Endothelial cell of umbilical vein (primary cell): ENCODE measurements around the gene POU5F1. TPM values are rescaled to one million over a fixed set of nuclear protein-coding genes. Genes with fewer than 3 reads are reported as not detected.

Experiments
- BruUV-seq: library from RNA; stranded (reverse); fragments of 400-500 nt; replicated peaks from 2 replicates; lab custom pipeline; 2021; lab: Mats Ljungman, UMichigan
- CTCF ChIA-PET: fragments of 300-600, 350-600 bp; sonication (Branson Sonifier 250); formaldehyde crosslinking; loops from one replicate; lab custom pipeline; 2021; ENCODE audit warnings: antibody characterized with exemption, inconsistent platforms; lab: Charles Lee
- POLR2A ChIA-PET: fragments of 300-600, 350-600 bp; sonication (Branson Sonifier 250); formaldehyde crosslinking; loops from one replicate; lab custom pipeline; 2021; ENCODE audit warnings: antibody characterized with exemption, inconsistent platforms; lab: Charles Lee
- DNase-seq: peaks from one replicate; pipeline ENCODE4 v3.0.0-alpha.2; 2011; ENCODE audit warnings: low read depth, low spot score
- FAIRE-seq: peaks from 2 replicates; lab custom pipeline; 2011; peaks lifted over from hg19 to GRCh38; lab: Jason Lieb, UNC
- H2AFZ ChIP-seq: 2 replicates; pipeline ENCODE4 v1.6.0; 2012; ENCODE audit warnings: low read depth, low read length, control low read depth, inconsistent platforms
- H3K27ac ChIP-seq: 2 replicates; pipeline ENCODE4 v1.5.1; 2011; ENCODE audit warnings: low read depth, mild to moderate bottlenecking, control low read depth, low read length, moderate library complexity; ENCODE audit not compliant: insufficient read depth
- H3K27me3 ChIP-seq, 2 experiments: 2 replicates each; pipeline versions ENCODE4 v1.6.0 to v1.6.1; 2011; ENCODE audit warnings: low read length in 2 of 2, mixed read lengths in 1 of 2; ENCODE audit not compliant: control insufficient read depth in 2 of 2, insufficient read depth in 2 of 2
- H3K36me3 ChIP-seq, 2 experiments: 2 replicates in 1 of 2; 3 replicates in 1 of 2; pipeline ENCODE4 v1.5.1; 2011; ENCODE audit warnings: low read length in 2 of 2, mild to moderate bottlenecking in 1 of 2, moderate library complexity in 1 of 2; ENCODE audit not compliant: control insufficient read depth in 2 of 2, insufficient read depth in 2 of 2; ENCODE audit errors: extremely low read depth in 1 of 2
- H3K4me1 ChIP-seq: 3 replicates; pipeline ENCODE4 v1.5.1; 2011; ENCODE audit warnings: mild to moderate bottlenecking, low read length; ENCODE audit not compliant: control insufficient read depth, insufficient read depth; ENCODE audit errors: extremely low read depth
- H3K4me2 ChIP-seq: 2 replicates; pipeline ENCODE4 v1.6.1; 2011; ENCODE audit warnings: low read length, control low read depth, mixed read lengths; ENCODE audit not compliant: insufficient read depth
- H3K4me3 ChIP-seq, 3 experiments: fragments of 200-600 bp in 1 of 3; sonication (generic), shearing (Covaris generic) in 1 of 3; replicated peaks in 1 of 3; 2 replicates each; pipeline ENCODE4 v1.5.1; 2011 to 2016; ENCODE audit warnings: control low read depth in 3 of 3, low read length in 3 of 3, mild to moderate bottlenecking in 2 of 3, inconsistent platforms in 1 of 3, low read depth in 1 of 3, moderate library complexity in 1 of 3; ENCODE audit not compliant: insufficient read depth in 1 of 3
- H3K79me2 ChIP-seq: 2 replicates; pipeline ENCODE4 v1.6.0; 2012; ENCODE audit warnings: low read length, inconsistent platforms; ENCODE audit not compliant: control insufficient read depth, insufficient read depth
- H3K9ac ChIP-seq: replicated peaks from 2 replicates; pipeline ENCODE3; 2011; ENCODE audit warnings: low read length, control low read depth; ENCODE audit not compliant: insufficient read depth; ENCODE audit errors: extremely low read depth
- H3K9me1 ChIP-seq: replicated peaks from 3 replicates; pipeline ENCODE4 v1.6.0; 2011; ENCODE audit warnings: mild to moderate bottlenecking, low read length; ENCODE audit not compliant: control insufficient read depth, insufficient read depth; ENCODE audit errors: extremely low read depth
- H3K9me3 ChIP-seq: replicated peaks from 2 replicates; pipeline ENCODE4 v1.5.1; 2012; ENCODE audit warnings: low read length, inconsistent platforms; ENCODE audit not compliant: control insufficient read depth, insufficient read depth
- H4K20me1 ChIP-seq: replicated peaks from 2 replicates; pipeline ENCODE3; 2011; ENCODE audit warnings: mild to moderate bottlenecking, low read length; ENCODE audit not compliant: control insufficient read depth, insufficient read depth; ENCODE audit errors: extremely low read depth
- CTCF ChIP-seq, 2 donors: IDR thresholded peaks; 1 replicate in 1 of 2; 2 replicates in 1 of 2; pipeline ENCODE4 v1.5.1; 2011; ENCODE audit warnings: low read length in 2 of 2, mild to moderate bottlenecking in 2 of 2, moderate library complexity in 2 of 2, control low read depth in 1 of 2, inconsistent platforms in 1 of 2, low read depth in 1 of 2; ENCODE audit not compliant: insufficient read depth in 1 of 2; ENCODE audit errors: extremely low read depth in 1 of 2
- EZH2 ChIP-seq: IDR thresholded peaks from 2 replicates; pipeline ENCODE4 v1.6.1; 2012; ENCODE audit warnings: borderline replicate concordance, low read depth, mild to moderate bottlenecking, moderate library complexity, low read length, inconsistent platforms; ENCODE audit not compliant: severe bottlenecking
- FOS ChIP-seq: IDR thresholded peaks from 2 replicates; pipeline ENCODE4 v1.6.1; 2011; ENCODE audit warnings: mild to moderate bottlenecking, low read length, moderate library complexity, borderline replicate concordance; ENCODE audit not compliant: insufficient read depth
- GATA2 ChIP-seq: IDR thresholded peaks from 2 replicates; pipeline ENCODE4 v1.7.0; 2011; ENCODE audit warnings: low read depth, mild to moderate bottlenecking, moderate library complexity, mixed read lengths, low read length; ENCODE audit not compliant: insufficient read length, insufficient read depth
- JUN ChIP-seq: IDR thresholded peaks from 2 replicates; pipeline ENCODE4 v1.6.1; 2011; ENCODE audit warnings: borderline replicate concordance, low read depth; ENCODE audit not compliant: insufficient read length, insufficient read depth
- MYC ChIP-seq: IDR thresholded peaks from one replicate; pipeline ENCODE4 v1.6.1; 2011; ENCODE audit warnings: mild to moderate bottlenecking, low read depth, low read length
- POLR2A ChIP-seq: IDR thresholded peaks from 2 replicates; pipeline ENCODE4 v1.6.1; 2012; ENCODE audit warnings: low read depth, mild to moderate bottlenecking, control low read depth, low read length
- POLR2AphosphoS5 ChIP-seq: IDR thresholded peaks from 2 replicates; pipeline ENCODE4 v1.6.1; 2012; ENCODE audit warnings: low read depth, mild to moderate bottlenecking, control low read depth, low read length, moderate library complexity; ENCODE audit not compliant: insufficient read depth
- dilution Hi-C: fragments of 300-500 bp; cut with MboI; formaldehyde crosslinking; loops from one replicate; pipeline ENCODE4 v1.15.0; 2019; ENCODE audit warnings: low sequenced_read_pairs; ENCODE audit not compliant: extremely low pct_ligation_motif_present
- intact Hi-C: fragments of 100-400 bp; cut with micrococcal nuclease; formaldehyde crosslinking; loops from one replicate; pipeline ENCODE4 v1.10.0; 2022
- polyA plus RNA-seq, 4 experiments: library from polyadenylated mRNA; depleted of rRNA in 3 of 4; stranded (reverse) in 3 of 4; unstranded in 1 of 4; fragments of >200 nt; gene quantifications; 2 replicates each; pipeline versions ENCODE4 v1.2.1 to v1.2.3, GENCODE V29; 2011 to 2012; ENCODE audit warnings: missing spikeins in 1 of 4
- total RNA-seq: library from RNA; stranded (reverse); gene quantifications from 2 replicates; pipeline ENCODE4 v1.2.3, GENCODE V29; 2021
- TF ChIP-seq, protein P1 (sequence below): IDR thresholded peaks from 2 replicates; pipeline ENCODE4 v1.6.1; 2011; ENCODE audit not compliant: insufficient read depth, insufficient read length

Gene POU5F1
- total and polyA plus RNA-seq, 2 donors (not counting 3 experiments of a cell fraction or from before 2014, with no cell fraction given) = 0.63 TPM; not detected in 1

DNA sequence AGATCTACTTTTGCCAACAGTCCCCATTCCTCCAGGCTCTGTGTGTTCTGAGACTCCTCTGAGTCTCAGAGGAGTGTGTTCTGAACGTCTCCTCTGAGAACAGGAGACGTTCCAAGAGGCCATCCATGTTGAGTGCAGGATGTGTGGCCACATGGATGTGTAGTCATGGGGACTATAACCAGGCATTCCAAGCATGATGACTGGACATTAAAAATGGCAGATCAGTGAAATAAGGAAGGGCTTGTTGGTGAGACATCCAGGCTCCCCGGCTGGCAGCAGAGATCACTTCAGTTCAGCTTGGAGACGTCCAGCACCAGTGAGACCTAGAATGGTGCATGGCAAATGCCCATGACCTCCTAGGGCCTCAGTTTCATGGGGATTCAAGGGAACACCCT lies 34.3 kb upstream of the POU5F1 start:
- no peaks in the 10 kb centered on the region for H3K9me1 ChIP-seq
- dilution Hi-C loops = no loop called here
- no TSS peak for BruUV-seq
- no peak overlapping the region for H3K27ac ChIP-seq
- DNase-seq (no peak), FAIRE-seq (no peak)
- TF ChIP-seq, protein P1, sequence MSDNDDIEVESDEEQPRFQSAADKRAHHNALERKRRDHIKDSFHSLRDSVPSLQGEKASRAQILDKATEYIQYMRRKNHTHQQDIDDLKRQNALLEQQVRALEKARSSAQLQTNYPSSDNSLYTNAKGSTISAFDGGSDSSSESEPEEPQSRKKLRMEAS = no peak
- TF ChIP-seq GATA2 (no peak), JUN (no peak)
- H4K20me1 ChIP-seq = no peaks in the 10 kb centered on the region
- H3K9me3 ChIP-seq = no peaks in the 10 kb centered on the region
- intact Hi-C loops = no loop called here
- H3K27me3 ChIP-seq = no peaks in the 10 kb centered on the region
- no peaks in the 10 kb centered on the region for H3K36me3 ChIP-seq
- no peak overlapping the region for H2AFZ ChIP-seq
- no peak overlapping the region for H3K4me3 ChIP-seq
- H3K9ac ChIP-seq = no peak overlapping the region
- H3K79me2 ChIP-seq = no peaks in the 10 kb centered on the region
- H3K4me1 ChIP-seq = peaks cover 14% of the 10 kb centered on the region
- no peak overlapping the region for H3K4me2 ChIP-seq
- CTCF ChIA-PET = interaction anchor here (15.1 kb wide), 1 partner anchor 161 kb away, joined by 233 read pairs; no protein-coding TSS in a partner anchor
- POLR2A ChIA-PET = interaction anchor here (0.7 kb wide), 1 partner anchor 280 kb away, joined by 7 read pairs; no protein-coding TSS in a partner anchor

DNA sequence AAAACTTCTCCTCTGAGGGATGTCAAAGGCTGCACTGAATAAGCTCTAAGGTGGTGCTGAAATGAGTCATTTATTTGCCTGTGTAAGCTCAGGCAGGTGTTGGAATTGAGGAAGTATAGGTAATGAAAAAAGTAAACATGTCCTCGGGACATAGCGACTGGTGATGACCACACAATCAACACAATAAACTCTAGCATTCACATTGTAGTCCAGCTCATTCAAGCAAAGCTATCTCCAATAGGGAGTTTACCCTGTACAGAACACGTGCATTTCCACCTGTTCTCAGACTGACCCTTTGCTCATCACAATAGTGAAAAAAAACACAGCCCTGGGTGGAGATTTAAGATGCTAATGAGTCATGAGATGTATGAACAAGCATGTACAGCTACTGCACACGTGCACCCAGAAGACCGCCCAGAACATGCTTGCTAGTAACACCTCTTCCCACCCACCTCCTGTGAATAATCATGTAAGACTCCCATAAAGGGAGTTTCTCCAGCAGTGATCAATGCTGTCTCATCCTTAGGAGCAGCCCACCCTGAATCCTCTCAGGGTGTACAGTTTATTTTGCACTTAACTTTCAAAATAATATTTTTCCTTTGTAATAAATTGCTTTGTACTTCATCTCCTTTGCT lies 33.0 kb upstream of the POU5F1 start:
- intact Hi-C loops = no loop called here

More for the DNA sequence above, 33.0 kb upstream of the POU5F1 start:
- H4K20me1 ChIP-seq = no peaks in the 10 kb centered on the region
- no peak for TF ChIP-seq MYC
- TF ChIP-seq CTCF (IDR thresholded peaks at IDR 0.05; ENCODE audit: extremely low read depth in 1 of 2, insufficient read depth in 1 of 2, low read depth in 1 of 2, low read length in 2 of 2) = no peak
- TF ChIP-seq EZH2 = no peak
- TF ChIP-seq JUN = no peak
- TF ChIP-seq, protein P1 = no peak
- TF ChIP-seq POLR2AphosphoS5 = no peak
- TF ChIP-seq POLR2A = no peak
- TF ChIP-seq FOS = no peak
- no peak for TF ChIP-seq GATA2
- no peaks in the 10 kb centered on the region for H3K27me3 ChIP-seq
- no peak overlapping the region for H2AFZ ChIP-seq
- FAIRE-seq = no peak
- H3K4me2 ChIP-seq = peak overlapping the region; percentile 88
- CTCF ChIA-PET = interaction anchor here (0.9 to 15.1 kb wide), 2 partner anchors 11 to 163 kb away, joined by 4 to 233 read pairs; no protein-coding TSS in a partner anchor
- peak overlapping the region in 2 of 3 experiments; percentile 49 to 62 for H3K4me3 ChIP-seq
- H3K4me1 ChIP-seq = peaks cover 14% of the 10 kb centered on the region
- H3K9me3 ChIP-seq = no peaks in the 10 kb centered on the region
- dilution Hi-C loops = no loop called here
- H3K79me2 ChIP-seq = peaks cover 3% of the 10 kb centered on the region
- H3K9me1 ChIP-seq = no peaks in the 10 kb centered on the region
- DNase-seq = no peak
- peak overlapping the region; percentile 26 for H3K9ac ChIP-seq
- H3K36me3 ChIP-seq = no peaks in the 10 kb centered on the region
- H3K27ac ChIP-seq = peak overlapping the region; percentile 54
- POLR2A ChIA-PET = no interaction called here
- no TSS peak for BruUV-seq
